Adipose tissue (tissue), 3 donors: ENCODE data around the gene ANO9. TPM values are rescaled to one million over a fixed set of nuclear protein-coding genes. Genes with fewer than 3 reads are reported as not detected.
"Not testable (repeated sequence)": the region's sequence is repeated elsewhere in the genome, so short reads cannot be mapped to it uniquely, and the experiment has no call there.

Experiments
- H3K27ac ChIP-seq: one replicate; pipeline ENCODE4 v1.5.1; 2013; ENCODE audit warnings: low read depth, low read length
- WGBS, 3 donors: extraction: QIAGEN DNeasy Blood & Tissue Kit; methylation state at CpG; one replicate each; pipeline ENCODE4 v1.1.7; 2013; 5-methylcytosine and 5-hydroxymethylcytosine counted together
- polyA plus RNA-seq, 3 donors: library from polyadenylated mRNA; stranded (reverse); fragments of 200-250 nt; gene quantifications; one replicate each; pipeline ENCODE4 v1.2.3, GENCODE V29; 2013
- donor health status: healthy with polysubstance abuse.
- donor health status: Bipolar disorder and iron deficiency.
- donor health status: healthy.

The ANO9 gene
- polyA plus RNA-seq, 3 donors, result 0.45 to 14.3 (median 2.7) TPM

DNA sequence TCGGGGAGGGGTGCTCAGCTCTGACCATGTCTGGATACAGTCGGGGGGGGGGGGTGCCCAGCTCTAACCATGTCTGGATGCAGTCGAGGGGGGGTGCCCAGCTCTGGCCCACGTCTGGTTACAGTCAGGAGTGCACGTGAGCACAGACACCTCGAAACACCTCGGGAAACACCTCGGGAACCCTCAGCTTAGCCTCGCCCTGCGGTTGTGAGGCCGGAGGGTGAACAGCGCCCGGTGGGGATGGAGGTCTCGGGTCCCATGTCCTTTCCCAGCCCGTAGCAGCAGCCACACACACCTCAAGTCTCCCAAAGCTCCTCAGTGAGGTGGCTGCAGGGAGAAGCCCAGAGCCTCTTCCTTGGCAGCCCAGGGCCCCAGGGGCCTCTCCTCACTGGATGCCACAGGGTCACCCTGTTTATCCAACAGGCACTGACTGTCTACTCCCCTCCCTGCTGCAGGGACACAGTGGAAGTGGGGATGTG is 29.1 kb downstream of the ANO9 start:
- WGBS, 3 donors, result 82 to 86% (median 84%) methylated on average over 13 to 15 of the region's 15 CpGs
- no peak overlapping the region for H3K27ac ChIP-seq

DNA sequence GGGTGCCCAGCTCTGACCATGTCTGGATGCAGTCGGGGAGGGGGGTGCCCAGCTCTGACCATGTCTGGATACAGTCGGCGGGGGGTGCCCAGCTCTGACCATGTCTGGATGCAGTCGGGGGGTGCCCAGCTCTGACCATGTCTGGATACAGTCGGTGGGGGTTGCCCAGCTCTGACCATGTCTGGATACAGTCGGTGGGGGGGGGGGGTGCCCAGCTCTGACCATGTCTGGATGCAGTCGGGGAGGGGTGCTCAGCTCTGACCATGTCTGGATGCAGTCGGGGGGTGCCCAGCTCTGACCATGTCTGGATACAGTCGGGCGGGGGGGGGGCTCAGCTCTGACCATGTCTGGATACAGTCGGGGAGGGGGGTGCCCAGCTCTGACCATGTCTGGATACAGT is 30.3 kb downstream of the ANO9 start:
- H3K27ac ChIP-seq, result not testable (repeated sequence)
- whole genome bisulfite sequencing, 3 donors, result 84 to 88% (median 85%) methylated on average over 8 to 9 of the region's 11 CpGs

DNA sequence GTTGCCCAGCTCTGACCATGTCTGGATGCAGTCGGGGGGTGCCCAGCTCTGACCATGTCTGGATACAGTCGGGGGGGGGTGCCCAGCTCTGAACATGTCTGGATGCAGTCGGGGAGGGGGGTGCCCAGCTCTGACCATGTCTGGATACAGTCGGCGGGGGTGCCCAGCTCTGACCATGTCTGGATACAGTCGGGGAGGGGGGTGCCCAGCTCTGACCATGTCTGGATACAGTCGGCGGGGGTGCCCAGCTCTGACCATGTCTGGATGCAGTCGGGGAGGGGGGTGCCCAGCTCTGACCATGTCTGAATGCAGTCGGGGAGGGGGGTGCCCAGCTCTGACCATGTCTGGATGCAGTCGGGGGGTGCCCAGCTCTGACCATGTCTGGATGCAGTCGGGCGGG is 31.1 kb downstream of the ANO9 start:
- H3K27ac ChIP-seq, result not testable (repeated sequence)
- WGBS, 3 donors, result 88 to 92% (median 91%) methylated on average over 12 to 13 of the region's 13 CpGs

DNA sequence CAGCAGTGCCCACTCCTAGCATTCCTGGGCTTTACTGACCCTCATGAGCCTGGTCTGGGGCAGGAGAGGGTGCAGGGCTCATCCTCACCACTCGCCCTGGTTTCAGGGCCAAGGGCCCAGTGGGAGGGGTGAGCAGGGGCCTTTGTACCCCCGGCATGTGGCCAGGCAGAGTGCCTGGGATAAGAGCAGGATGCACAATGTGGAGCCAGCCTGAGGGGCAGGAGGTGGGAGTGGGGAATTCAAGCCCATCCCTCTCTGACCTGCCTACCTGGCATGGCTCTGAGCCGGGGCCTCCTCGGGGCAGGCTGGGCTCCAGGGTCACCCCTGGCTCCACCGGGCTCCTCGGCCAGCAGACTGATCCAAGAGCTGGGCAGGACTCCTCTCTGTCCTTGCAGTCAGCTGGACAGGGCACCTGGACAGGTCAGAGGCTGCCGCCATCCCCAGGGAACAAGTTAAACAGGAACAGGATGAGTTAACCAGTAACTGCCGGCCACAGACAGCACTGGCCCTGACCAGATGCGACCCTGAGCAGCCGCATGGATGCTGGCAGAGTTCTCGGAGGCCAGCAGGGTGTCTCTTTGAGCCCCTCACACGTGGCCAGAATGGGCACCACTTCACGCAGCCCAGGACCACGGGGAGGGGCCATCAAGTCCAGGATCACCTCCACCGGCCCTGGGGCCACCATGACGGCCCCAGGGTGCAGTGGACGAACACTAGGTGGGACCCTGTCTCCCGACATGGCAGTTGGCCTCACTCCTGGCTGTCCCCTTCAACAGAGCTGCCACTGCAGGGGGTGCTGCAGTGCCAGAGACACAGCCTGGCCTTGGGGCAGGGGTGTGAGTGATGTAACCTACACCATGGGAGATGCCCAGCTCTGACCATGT is 32.0 kb downstream of the ANO9 start:
- 59 to 73% (median 71%) methylated on average over 18 of the region's 18 CpGs for WGBS, 3 donors

DNA sequence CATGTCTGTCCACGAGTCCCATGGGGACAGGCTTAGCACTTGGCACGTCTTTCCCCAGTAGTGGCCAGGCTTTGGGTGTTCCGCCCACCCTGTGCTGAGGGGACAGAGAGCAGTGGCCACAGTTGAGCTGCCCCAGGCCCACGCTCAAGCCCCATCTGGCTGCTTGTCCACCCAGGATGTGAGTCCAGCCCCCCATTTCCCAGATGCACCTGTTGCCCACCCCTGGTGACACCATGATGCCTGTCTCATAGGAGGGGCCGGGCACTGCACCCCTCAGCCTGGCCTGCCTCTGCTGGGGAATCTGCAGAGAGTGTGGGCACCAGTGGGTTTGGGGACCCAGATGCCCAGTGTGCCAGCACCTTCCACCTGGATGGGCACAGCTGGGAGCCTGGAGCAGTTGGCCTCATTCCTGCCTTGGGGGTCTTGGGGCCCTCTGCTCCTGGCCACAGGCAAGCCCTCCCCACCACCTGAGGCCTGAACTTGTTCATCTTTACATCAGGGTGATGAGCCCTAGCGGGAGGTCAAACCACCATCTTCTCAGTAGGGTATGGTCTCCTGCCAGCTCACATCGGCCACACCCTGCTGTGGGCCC is 32.7 kb downstream of the ANO9 start:
- no peak overlapping the region for H3K27ac ChIP-seq
- 85 to 87% (median 86%) methylated on average over 7 of the region's 7 CpGs for WGBS, 3 donors

More for the DNA sequence above, 32.0 kb downstream of the ANO9 start:
- H3K27ac ChIP-seq, result no peak overlapping the region

DNA sequence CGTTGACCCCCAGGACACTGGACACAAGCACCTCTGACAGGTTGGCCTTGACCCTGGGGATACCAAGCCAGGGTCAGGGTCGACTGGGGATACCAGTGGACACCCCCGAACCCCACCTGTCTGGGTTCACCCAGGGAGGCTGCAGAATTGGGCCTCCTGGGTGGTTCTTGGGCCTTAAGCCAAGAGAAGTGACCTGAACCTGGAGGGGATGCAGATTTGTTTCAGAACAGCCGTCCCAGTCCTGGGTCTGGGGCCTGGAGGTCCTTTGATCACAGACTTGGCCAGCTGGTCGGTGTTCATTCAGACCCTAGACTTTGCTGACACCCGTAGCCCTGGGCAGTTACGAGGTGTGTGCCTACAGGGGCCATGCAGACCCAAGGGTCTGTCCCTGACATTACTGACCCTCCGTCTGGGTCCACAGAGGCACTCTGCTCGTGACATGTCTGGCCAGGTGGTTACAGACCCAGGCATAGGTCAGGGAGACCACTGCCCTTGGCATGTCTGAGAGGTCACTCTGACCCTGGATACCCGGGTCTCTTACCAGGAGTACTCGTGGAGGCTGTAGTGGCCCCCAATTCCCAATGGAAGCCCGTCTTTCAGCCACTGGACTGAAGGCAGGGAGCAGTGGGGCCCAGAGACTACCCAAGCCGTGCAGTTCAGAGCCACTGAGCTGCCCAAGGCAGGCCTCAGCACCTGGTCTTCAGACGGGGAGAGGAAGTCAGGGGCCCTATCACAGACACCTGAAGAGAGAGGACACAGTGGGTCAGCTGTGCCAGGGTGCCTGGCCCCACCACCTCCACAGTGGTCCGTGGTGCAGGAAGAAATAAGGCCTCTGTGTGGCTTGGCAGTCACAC is 33.4 kb downstream of the ANO9 start:
- H3K27ac ChIP-seq, result no peak overlapping the region
- WGBS, 3 donors, result 87 to 92% (median 89%) methylated on average over 15 of the region's 15 CpGs

DNA sequence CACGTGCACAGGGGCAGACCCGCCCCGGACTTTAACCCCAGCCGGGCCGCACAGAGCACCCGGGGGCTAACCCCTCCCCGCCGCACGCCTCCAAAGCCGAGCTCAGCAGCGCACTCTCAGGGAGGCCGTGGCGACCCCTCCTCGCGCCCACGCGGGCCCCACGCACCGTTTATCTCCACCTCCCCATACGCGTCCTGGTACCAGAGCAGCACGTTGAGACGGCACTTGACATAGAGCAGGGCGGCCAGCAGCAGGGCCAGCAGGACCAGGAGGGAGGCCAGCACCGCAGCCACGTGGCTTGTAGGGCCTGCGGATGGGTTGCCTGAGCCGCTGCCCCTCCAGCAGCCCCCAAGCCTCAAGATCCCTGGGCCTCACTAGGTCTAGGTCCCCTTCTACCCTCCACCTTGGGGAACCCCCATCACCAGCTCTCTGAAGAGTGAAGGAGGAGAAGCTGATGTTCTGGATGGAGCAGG is 34.1 kb downstream of the ANO9 start:
- 73 to 79% (median 79%) methylated on average over 25 to 28 of the region's 28 CpGs for WGBS, 3 donors
- no peak overlapping the region for H3K27ac ChIP-seq

DNA sequence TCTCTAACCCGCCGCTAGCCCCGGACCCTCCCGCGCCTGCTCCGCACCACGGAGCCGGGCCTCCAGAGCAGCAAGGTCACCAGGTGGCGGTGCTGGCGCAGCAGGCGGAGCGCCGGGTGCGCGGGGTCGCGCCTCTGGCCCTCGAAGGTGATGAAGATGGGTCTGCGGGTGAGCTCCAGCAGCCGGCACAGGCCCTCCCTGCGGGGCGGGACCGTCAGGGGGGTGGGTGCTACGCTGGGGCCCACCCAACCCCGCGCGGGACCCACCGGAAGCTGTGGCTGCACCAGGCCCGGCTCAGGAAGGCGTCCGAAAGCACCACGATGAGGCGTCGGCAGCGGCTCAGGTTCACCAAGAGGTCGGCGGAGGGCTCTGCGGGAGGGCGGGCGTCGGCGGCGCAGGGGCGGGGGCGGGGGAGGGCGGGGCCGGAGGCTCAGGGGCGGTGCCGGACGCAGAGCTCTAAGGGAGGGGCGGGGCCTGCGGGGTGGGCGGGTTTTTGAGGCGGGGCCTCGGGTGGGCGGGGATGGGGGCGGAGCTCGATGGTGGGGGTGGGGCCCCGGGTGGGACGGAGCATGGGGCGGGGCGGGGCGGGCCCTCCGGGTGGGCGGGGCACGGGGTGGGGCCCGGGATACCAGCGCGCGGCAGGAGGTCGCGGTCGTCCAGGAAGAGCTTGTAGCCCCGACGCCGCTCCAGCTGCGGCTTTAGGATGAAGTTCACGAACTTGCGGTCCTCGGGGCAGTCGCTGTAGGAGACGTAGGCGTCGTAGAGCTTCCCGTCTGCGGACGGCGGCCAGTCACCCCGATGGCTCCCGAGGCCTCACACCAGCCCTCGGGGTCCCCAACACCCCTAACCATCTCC is 34.8 kb downstream of the ANO9 start:
- no peak overlapping the region for H3K27ac ChIP-seq
- 6 to 17% (median 6%) methylated on average over 66 to 90 of the region's 91 CpGs for WGBS, 3 donors

DNA sequence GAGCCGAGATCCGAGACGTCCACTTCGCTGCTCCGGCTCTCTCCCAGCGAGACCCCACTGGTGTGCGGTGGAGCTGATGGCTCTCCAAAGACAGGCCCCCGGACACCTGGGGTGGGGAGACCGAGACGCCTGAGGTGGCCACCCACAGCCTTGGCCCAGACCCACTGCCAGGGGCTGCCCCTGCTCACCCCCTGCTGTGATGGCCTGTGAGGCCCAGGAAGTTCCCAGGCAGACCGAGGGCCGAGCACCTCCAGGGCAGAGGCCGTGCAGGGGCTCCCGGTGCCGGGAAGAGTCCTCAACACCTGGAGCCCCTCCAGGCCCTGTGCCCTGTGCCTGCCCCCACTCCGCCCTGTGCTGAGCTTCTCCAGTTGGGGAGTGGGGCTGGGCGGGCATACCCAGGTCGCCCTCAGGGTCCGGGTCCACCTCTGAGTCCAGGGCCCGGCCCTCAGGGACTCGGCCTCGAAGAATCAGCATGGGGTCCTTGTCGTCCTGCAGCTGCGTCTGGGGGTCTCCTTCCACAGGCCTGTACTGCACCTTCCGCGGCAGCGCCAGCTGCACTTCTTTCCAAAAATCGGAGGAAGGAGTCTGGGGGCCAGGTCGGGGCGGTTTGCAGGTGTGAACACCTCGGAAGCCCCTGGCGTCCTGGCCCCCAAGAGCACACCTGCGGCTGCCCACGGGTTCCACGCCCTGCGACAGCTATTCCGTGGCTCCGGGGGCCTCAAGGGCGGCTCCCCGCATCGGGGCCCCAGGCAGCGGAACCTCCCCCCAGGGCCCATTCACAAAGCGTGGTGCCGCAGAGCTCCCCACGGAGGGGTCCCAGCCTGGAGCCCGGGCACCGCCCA is 35.6 kb downstream of the ANO9 start:
- WGBS, 3 donors, result 62 to 79% (median 64%) methylated on average over 43 to 47 of the region's 47 CpGs
- no peak overlapping the region for H3K27ac ChIP-seq

DNA sequence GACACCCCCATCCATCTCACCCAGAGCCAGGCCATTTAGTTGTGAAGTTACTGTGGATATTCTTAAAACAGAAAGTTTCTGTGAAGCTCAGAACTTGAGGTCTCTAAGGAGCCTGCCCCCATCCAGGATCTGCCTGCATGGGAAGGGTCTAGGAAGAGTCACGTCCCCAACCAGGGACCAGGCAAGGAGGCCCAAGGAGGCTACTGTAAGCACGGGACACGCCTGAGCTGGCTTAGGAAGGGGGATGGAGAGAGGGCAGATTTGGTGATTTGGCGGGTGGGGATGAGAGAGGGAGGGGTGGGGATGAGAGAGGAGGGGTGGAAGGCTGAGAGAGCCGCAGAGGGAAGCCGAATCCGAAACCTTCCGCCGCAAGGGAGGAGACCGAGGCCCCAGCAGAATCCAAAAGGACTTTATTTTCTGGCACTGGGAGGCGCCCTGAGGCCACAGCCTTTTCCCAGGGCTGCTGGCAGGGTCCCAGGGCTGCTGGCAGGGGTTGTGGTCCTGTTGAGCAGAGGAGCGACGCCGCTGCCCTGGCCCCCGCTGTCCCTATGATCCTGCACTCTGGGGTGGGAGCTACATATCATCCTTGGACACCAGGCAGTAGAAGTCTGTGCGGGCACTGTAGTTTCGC is 36.4 kb downstream of the ANO9 start:
- no peak overlapping the region for H3K27ac ChIP-seq
- 66 to 75% (median 67%) methylated on average over 17 of the region's 17 CpGs for WGBS, 3 donors

DNA sequence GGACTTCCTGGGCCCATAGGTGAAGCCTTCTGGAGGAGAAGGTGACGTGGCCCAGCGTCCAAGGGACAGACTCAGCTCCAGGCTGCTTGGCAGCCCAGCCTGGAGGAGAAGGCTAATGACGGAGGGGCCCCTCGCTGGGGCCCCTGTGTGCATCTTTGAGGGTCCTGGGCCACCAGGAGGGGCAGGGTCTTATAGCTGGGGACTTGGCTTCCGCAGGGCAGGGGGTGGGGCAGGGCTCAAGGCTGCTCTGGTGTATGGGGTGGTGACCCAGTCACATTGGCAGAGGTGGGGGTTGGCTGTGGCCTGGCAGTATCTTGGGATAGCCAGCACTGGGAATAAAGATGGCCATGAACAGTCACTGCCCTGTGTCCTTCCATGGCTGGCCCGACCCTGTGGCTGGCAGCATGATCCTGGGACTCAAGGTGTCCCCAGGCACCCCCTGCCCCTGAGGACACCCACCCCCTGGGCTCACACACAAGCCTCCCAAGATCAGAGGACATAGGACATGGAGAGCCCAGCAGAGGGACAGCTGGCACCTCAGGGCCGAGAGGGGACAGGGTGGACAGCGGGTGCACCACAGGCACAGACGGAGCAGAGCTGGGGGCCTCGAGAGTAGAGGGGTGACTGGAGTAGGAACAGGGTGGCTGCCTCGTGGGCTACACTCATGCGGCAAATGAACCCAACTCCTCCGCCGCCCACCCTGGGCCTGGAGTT is 37.1 kb downstream of the ANO9 start:
- WGBS, 3 donors, result 91 to 93% (median 92%) methylated on average over 14 of the region's 14 CpGs
- H3K27ac ChIP-seq, result no peak overlapping the region

DNA sequence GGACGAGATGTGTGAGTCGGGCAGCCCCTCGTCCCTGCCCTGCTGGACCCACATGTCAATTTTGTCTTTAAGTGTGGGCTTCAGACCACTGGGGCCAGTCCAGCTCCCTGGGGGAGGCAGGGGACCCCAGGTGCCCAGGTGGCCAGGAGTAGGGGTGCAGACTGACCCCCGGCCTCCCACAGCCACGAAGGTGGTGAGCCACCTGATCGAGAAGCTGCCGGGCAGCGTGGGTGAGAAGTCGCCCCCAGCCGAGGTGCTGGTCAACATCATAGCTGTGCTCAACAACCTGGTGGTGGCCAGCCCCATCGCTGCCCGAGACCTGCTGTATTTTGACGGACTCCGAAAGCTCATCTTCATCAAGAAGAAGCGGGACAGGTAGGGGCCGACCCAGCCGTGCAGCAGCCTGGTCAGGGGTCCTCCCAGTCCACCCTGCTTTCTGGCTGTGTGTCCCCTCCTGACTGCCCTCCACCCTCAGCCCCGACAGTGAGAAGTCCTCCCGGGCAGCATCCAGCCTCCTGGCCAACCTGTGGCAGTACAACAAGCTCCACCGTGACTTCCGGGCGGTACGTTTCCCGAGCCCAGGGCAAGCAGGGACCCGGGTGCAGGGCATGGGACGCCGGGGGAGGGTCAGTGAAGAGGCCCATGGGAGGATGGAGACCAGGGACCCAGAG is 37.9 kb downstream of the ANO9 start:
- no peak overlapping the region for H3K27ac ChIP-seq
- WGBS, 3 donors, result 89 to 91% (median 91%) methylated on average over 27 of the region's 27 CpGs

DNA sequence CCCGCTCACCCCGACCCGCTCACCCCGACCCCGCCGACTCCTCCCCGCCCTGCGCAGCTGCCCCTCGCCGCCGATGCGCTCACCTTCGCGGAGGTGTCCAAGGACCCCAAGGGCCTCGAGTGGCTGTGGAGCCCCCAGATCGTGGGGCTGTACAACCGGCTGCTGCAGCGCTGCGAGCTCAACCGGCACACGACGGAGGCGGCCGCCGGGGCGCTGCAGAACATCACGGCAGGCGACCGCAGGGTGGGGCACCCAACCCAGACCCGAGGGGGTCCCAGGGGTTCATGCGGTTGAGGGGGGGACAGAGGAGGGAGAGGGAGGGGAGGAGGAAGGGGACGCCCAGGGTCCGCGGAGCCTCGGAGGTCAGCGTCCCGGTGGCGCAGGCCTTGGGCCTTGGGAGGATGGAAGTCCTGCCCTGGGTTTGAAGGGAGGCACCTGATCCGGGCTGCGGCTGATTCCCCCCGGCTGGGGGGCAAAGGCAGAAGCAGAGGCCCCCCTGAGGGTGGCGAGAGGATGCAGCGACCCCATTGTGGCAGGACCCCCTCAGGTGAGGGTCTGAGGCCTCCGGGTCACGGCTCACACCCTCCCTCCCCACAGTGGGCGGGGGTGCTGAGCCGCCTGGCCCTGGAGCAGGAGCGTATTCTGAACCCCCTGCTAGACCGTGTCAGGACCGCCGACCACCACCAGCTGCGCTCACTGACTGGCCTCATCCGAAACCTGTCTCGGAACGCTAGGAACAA is 38.6 kb downstream of the ANO9 start:
- WGBS, 3 donors, result 68 to 88% (median 71%) methylated on average over 47 to 54 of the region's 55 CpGs
- no peak overlapping the region for H3K27ac ChIP-seq

DNA sequence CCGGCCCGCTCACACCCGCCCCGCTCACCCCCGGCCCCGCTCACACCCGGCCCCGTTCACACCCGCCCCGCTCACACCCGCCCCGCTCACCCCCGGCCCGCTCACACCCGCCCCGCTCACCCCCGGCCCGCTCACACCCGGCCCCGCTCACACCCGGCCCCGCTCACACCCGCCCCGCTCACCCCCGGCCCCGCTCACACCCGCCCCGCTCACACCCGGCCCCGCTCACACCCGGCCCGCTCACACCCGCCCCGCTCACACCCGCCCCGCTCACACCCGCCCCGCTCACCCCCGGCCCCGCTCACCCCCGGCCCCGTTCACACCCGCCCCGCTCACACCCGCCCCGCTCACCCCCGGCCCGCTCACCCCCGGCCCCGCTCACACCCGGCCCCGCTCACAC is 40.6 kb downstream of the ANO9 start:
- WGBS, 3 donors, result 99 to 100% methylated on average over 3 to 16 of the region's 52 CpGs; no CpG with 5 or more reads in 1 of the 3 donors

DNA sequence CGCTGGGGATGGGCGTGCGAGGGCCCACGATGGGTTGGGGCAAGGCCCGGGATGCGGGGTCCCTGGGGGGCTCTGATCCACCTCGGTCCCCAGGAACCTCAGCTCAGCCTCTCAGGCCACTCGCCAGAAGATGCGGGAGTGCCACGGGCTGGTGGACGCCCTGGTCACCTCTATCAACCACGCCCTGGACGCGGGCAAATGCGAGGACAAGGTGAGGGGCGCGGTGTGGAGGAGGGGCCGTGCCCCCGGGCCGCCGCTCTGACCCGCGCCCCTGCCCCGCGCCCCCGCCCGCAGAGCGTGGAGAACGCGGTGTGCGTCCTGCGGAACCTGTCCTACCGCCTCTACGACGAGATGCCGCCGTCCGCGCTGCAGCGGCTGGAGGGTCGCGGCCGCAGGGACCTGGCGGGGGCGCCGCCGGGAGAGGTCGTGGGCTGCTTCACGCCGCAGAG is 41.5 kb downstream of the ANO9 start:
- WGBS, 3 donors, result 47 to 80% (median 61%) methylated on average over 46 to 50 of the region's 50 CpGs
- H3K27ac ChIP-seq, result no peak overlapping the region

More for the DNA sequence above, 40.6 kb downstream of the ANO9 start:
- not testable (repeated sequence) for H3K27ac ChIP-seq
